C1 segment of cervical spinal cord (tissue), 14 donors: ENCODE results near the gene ATP6AP2.
A peak's percentile ranks its signal among the peaks of the same experiment; 100 is the strongest.

Experiments used
- DNase-seq, 14 donors: peaks; one replicate each; lab custom pipeline; 2025; lab: John Stamatoyannopoulos, UW

The ATP6AP2 gene

DNA sequence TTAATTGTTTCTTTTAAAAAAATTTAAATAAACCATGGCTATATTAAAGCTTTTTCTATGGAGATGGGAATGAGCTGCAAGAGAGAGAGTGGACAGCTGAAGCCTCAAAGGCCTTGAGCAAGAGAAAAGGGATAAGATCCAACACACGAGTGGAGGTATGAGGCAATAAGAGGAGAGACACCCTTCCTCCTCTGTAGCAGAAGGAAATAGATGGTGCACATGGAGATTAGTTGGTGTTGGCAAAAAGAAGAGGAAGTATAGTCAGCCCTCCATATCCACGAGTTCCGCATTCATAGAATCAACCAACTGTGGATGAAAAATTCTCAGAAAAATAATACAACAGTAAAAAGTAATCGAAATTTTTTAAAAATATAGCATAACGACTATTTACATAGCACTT is 63.4 kb downstream of the ATP6AP2 start:
- DNase-seq: no peak

DNA sequence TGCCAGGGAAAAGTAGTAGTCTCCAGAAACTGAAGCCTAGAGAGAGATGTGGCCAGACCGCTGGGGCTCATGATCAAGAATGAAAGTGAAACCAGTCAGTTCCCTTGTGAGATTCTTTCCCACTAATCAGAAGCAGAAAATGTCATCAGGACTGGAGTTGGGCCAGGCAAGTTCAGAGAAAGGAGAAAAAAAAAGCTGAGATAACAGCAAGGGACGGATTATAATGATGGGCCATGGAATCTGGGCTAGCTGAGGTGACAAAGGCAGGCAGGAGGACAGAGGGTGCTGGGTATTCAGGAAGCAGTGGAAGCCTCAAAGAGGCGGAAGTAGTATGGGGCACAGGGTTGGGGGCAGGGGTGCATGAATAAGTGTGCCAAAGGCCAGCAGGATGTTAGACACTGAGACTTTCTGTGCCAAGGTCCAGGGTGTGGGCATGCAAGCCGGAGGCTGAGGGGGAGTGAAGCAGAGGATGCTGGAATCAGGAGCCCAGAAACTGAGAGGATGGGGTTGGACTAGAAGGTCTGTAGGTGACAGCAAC is 64.1 kb downstream of the ATP6AP2 start:
- DNase-seq: peak in 11 of 14 donors; percentile 3 to 66 (median 45)

- DNase-seq: peak in 6 of 14 donors; percentile 6 to 49 (median 33)
Observed at GRCh38 chrX:40646489-40647306, 65.9 kb downstream of the ATP6AP2 start.

- peak; percentile 35 to 94 (median 82) for DNase-seq
Observed at GRCh38 chrX:40647307-40648197, 66.8 kb downstream of the ATP6AP2 start, which contains the start of gene CXorf38. TSS of gene CXorf38 (minus strand) at chrX:40647561. CDS start at chrX:40647520, 41 bp downstream.

DNA sequence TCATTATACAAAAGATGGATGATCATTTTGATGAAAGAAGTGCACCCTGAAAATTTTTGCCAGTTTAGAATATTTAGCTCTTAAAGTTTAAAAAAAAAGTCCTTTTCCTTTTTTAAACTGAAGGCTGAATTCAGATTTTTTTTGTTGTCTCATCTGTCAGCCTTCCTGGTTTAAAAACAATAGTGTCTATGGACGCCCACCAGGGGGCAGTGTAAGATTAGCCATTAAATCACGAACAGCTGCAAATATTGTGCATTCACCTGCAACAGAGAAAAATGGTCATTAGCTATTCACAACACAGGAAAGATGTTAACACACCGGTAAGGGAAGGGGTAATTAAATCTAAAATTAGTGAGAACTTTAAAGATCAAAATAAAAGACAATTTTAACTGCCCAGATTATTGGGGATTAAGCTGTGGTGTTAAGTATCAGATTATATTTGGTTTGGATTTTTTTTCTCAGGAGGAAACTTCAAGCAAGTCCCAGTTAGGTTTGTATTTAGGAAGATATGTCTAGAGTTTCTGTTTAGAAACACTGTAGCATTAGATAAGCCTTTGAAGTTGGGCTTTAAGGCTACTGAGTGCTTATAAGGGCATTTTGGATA is 71.0 kb downstream of the ATP6AP2 start:
- DNase-seq: peak in 10 of 14 donors; percentile 1 to 49 (median 23)

DNA sequence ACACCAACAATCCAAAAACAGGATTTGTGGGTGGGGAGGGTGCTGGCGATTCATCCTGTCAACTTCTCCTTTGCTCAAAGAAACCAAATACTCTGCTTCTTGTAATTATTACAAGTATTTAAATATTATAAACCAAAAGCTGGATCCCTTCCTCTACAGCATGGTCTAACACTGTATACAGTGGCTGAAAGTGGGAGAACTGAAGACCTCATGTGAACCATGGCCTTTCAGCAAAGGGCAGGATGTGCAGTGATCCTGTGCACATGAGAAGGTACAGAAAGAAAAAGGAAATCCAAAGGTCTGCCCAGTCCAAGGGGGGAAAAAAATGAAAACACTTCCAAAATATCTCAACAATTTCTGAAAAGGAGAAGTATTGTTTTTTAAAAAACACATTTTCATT is 71.9 kb downstream of the ATP6AP2 start:
- DNase-seq: no peak

DNA sequence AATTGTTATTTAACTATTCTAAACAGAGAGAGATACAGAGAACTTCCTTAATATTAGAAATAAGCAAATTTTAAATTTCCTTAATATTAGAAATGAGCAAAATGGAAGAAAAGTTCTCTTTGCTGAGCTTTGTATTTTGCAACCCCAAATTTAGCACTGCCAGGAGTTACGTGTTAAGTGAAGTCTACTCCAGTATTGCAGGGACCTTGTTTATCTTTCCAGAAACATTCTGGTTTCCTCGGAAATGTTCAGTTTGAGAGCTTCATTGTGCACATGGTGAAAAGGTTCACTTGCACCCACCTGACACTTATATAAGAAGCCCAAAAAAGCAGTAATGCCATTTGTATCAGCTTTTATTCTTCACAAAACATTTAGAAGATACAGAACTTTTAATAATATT is 72.8 kb downstream of the ATP6AP2 start:
- DNase-seq: no peak
